ENCODE results near the gene USP1.

USP1 gene

DNA sequence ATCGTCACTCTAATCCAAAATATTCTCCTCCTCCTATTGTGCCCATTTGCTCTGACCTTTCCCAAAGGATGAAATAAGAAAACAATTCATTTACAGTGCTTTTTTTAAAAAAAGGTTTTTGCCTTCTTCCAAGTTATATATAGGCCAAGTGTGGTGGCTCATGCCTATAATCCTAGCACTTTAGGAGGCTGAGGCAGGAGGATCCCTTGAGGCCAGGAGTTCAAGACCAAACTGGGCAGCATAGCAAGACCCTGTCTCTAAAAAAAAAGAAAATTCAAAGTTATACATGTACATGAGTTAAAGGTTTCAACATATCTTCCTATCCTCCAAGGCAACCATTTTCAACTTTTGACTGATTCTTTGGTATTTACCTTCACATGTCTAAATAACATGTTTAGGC is 10.1 kb upstream of the USP1 start:
- DNase-seq (ENCODE audit: low read depth) = no peak
- TF ChIP-seq, protein P1, sequence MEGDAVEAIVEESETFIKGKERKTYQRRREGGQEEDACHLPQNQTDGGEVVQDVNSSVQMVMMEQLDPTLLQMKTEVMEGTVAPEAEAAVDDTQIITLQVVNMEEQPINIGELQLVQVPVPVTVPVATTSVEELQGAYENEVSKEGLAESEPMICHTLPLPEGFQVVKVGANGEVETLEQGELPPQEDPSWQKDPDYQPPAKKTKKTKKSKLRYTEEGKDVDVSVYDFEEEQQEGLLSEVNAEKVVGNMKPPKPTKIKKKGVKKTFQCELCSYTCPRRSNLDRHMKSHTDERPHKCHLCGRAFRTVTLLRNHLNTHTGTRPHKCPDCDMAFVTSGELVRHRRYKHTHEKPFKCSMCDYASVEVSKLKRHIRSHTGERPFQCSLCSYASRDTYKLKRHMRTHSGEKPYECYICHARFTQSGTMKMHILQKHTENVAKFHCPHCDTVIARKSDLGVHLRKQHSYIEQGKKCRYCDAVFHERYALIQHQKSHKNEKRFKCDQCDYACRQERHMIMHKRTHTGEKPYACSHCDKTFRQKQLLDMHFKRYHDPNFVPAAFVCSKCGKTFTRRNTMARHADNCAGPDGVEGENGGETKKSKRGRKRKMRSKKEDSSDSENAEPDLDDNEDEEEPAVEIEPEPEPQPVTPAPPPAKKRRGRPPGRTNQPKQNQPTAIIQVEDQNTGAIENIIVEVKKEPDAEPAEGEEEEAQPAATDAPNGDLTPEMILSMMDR (conservative IDR thresholded peaks at IDR 0.05; ENCODE audit: low read length) = no peak

DNA sequence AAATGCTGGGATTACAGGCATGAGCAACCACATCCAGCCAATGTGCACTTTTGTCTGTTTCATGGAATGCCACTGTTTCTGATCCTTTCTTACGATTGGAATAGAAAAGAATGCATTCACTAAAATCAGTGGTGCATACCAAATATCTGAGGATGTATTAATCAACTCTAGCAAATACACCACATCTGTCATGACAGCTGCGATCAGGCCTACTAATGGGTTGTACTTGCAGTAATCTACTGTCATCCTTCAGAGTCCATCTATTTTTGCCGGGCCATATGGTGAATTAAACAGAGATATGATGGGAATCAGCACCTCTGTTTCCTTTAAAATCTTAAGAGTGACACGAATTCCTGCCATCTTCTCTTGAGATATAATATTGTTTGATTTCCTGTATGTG is 8.5 kb upstream of the USP1 start:
- TF ChIP-seq, protein P1 (conservative IDR thresholded peaks at IDR 0.05; ENCODE audit: low read length) = no peak
- no peak overlapping the region for H3K4me3 ChIP-seq (ENCODE audit: low read length)
- DNase-seq (ENCODE audit: low read depth) = no peak

More for the DNA sequence above, 10.1 kb upstream of the USP1 start:
- no peak overlapping the region for H3K4me3 ChIP-seq (ENCODE audit: low read length)

DNA sequence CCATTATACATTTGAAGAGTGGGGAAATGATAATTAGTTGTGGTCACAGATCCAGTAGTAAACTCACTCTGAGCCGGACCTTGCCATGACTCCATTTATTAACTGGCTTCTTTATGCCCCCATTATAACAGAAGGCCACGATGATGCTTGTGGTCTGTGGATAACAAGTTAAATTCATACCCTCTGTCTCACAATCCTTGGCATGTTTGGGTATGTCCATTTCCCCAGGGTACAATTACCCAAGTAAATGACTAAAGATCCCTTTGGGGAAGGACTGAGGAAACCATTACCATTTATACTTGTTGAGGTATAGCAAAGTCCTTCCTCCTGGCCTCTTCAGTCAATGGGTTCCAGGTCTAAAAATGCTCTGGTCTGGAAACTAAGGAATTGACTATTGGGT is 7.3 kb upstream of the USP1 start:
- no peak overlapping the region for H3K4me3 ChIP-seq (ENCODE audit: low read length)
- no peak for DNase-seq (ENCODE audit: low read depth)
- TF ChIP-seq, protein P1 (conservative IDR thresholded peaks at IDR 0.05; ENCODE audit: low read length) = no peak

GRCh38 chr1:62433861-62434617 is 2.8 kb upstream of the USP1 start:
- DNase-seq (ENCODE audit: low read depth) = no peak
- TF ChIP-seq, protein P1 (conservative IDR thresholded peaks at IDR 0.05; ENCODE audit: low read length) = no peak
- H3K4me3 ChIP-seq (ENCODE audit: low read length) = no peak overlapping the region

DNA sequence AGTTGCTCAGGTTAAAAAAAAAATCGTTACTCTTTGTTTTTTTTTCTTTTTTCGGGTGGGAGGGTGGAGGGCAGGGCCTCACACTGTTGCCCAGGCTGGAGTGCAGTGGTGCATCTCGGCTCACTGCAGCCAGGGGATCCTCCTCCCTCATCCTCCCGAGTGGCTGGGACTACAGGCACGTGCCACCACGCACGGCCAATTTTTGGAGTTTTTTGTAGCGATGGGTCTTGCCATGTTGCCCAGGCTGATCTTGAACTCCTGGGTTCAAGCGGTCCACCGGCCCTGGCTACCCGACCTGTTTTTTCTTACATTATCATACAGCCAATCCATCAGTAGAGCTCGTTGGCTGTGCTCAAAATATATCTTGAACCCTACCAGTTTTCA is 2.2 kb upstream of the USP1 start:
- TF ChIP-seq, protein P1 (conservative IDR thresholded peaks at IDR 0.05; ENCODE audit: low read length) = no peak
- no peak for DNase-seq (ENCODE audit: low read depth)
- H3K4me3 ChIP-seq (ENCODE audit: low read length) = no peak overlapping the region

GRCh38 chr1:62435231-62436038 is 1.4 kb upstream of the USP1 start:
- TF ChIP-seq, protein P1 (conservative IDR thresholded peaks at IDR 0.05; ENCODE audit: low read length) = no peak
- no peak for DNase-seq (ENCODE audit: low read depth)
- peak overlapping the region; percentile 92 for H3K4me3 ChIP-seq (ENCODE audit: low read length)

Measured in AG10803 (cell line).